Smooth muscle cell of bladder (primary cell): Measurements from ENCODE around the gene CADM3. TPM values are rescaled to one million over a fixed set of nuclear protein-coding genes. Genes with fewer than 3 reads are reported as not detected.

Experiments used
- total RNA-seq: library from RNA; depleted of rRNA; stranded (reverse); fragments of >200 nt; gene quantifications from 2 replicates; pipeline ENCODE4 v1.2.3, GENCODE V29; 2014

Gene CADM3
- under 0.01 and 0.09 TPM in 2 replicates for total RNA-seq

DNA sequence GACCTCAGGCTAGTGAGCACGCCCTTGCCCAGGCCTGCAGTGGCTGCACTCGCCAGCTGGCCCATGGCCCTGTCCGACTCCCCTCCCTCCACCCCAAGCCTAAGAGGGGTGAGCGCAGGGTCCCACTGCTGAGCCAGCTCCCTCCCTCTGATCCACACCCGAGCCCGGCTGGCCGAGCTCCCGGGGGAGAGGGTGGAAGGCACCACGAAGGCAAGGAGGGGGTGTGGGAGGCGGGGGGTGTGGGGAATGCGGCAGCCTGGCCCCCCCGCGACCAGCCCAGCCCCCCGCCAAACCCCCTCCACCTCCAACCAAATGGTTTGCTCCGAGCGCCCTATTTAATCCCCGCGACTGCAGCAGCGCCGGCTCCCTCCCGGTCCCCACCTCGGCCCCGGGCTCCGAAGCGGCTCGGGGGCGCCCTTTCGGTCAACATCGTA, at the start of gene CADM3:
Gene CADM3, plus strand, starts transcription at position 362 of the 434 bp plus-strand sequence. CDS start 151 bp downstream, outside the sequence.

GRCh38 chr1:159204161-159205141, 33.0 kb downstream of the CADM3 start, which contains the start of gene ACKR1:
ACKR1 (plus strand) TSS chr1:159204875; CDS start chr1:159204960, 85 bp downstream.

Other genes starting within 250 kb of the CADM3 start
- gene PYHIN1, start 240.1 kb upstream of the CADM3 start, total RNA-seq: not detected in 2 replicates
- 55.8 and 71.6 TPM in 2 replicates for gene IFI16, start 161.7 kb upstream of the CADM3 start, total RNA-seq
- not detected in 2 replicates for gene AIM2, start 94.8 kb upstream of the CADM3 start, total RNA-seq
- not detected in 2 replicates for gene ACKR1, start 33.3 kb downstream of the CADM3 start, total RNA-seq
- gene FCER1A, start 130.7 kb downstream of the CADM3 start, total RNA-seq: not detected in 2 replicates